Hematopoietic multipotent progenitor cell treated with erythropoietin and hydrocortisone succinate and interleukin-3 and kit ligand, for 8 days (in vitro differentiated cells): ENCODE results near the gene ILF2.
"Not testable (repeated sequence)": the region's sequence is repeated elsewhere in the genome, so short reads cannot be mapped to it uniquely, and the experiment has no call there.

Experiments
- DNase-seq: peaks from one replicate; pipeline ENCODE4 v3.0.0-alpha.2; 2015

Gene ILF2

DNA sequence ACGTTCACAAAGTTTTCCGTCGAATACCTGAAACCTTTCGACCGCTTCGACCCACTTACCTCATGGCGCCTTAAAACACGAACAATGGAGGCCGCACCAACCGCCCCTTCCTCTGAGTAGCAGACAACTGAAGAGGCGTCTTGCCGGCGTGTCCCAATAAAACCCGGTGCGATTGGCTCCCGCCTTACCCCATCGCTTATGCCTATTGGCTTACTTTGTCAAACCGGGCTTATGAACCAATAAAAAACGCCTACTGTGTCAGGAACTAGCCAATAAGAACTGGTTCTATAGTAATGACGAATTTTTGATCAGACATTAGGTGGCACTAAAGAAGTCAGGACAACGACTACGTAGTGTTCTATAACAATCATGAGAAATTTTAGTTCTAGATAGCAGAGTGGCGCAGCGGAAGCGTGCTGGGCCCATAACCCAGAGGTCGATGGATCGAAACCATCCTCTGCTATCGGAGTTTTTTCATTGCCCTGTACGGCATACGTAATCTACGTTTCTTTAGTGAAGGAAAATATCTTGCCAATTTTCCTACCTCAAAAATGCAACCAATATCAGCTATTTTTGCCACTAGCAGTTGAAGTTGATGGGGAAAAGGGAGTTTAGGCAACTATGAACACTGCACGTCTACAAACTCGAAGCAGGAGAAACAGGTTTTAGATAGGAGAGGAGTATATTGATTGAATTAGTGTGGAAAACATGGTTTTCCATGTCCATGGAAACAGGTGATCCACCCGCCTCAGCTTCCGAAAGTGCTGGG, at the start of gene ILF2:
Gene ILF2, minus strand, starts transcription at position 135 of the 769 bp plus-strand sequence. Its CDS starts 71 bp downstream, at position 64.
- DNase-seq, result peak; percentile 100

- no peak for DNase-seq
Observed at GRCh38 chr1:153717330-153717729, 46.5 kb upstream of the ILF2 start.

- not testable (repeated sequence) for DNase-seq
Observed at GRCh38 chr1:153716211-153716610, 45.4 kb upstream of the ILF2 start.

DNA sequence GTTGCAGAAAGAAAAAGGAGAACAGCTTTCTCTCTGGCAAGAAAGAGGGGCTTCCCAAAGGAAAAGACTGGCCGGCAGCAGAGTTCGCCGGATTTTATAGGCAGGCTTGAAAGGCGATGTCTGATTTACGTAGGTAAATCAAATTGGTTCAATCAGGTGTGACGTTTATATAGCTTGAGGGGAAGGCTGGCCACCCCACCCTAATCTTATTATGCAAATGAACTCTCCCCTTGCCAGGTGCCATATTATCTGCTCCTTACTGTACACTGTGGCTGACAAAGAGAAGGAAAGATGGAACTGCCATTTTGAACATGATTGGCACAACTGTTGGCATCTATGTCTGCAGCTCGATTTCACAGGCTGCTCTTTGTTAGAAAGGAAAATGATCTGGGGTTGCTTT, 40.2 kb upstream of the ILF2 start:
- no peak for DNase-seq

DNA sequence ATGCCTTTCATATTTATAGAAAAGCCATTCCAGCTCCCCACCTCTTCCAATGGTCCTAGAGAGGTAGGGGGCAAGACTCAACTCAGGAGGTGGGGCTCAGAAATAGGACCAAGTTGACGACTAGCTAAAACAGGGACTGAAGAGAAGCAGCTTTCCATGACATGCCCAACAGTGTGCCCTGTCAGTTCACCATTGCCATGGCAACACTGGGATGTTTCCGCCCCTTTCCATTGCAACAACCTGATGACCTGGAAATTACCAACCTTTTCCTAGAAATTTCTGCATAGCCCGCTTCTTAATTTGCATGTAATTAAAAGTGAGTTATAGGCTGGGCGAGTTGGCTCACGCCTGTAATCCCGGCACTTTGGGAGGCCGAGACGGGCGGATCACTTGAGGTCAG, 34.7 kb upstream of the ILF2 start:
- no peak for DNase-seq

DNA sequence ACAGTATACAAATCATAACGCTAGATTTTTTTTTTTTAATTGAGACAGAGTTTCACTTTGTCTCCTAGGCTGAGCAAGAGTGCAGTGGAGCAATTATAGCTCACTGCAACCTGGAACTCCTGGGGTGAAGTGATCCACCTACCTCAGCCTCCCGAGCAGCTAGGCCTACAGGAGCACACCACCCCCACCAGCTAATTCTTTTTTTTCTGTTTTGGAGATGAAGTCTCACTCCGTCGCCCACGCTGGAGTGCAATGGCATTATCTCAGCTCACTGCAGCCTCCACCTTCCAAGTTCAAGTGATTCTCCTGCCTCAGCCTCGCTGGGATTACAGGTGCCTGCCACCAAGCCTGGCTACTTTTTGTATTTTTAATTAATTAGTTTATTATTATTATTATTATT, 29.0 kb upstream of the ILF2 start:
- DNase-seq, result no peak

- DNase-seq, result peak; percentile 22
Observed at GRCh38 chr1:153698923-153699714, 28.3 kb upstream of the ILF2 start.

DNA sequence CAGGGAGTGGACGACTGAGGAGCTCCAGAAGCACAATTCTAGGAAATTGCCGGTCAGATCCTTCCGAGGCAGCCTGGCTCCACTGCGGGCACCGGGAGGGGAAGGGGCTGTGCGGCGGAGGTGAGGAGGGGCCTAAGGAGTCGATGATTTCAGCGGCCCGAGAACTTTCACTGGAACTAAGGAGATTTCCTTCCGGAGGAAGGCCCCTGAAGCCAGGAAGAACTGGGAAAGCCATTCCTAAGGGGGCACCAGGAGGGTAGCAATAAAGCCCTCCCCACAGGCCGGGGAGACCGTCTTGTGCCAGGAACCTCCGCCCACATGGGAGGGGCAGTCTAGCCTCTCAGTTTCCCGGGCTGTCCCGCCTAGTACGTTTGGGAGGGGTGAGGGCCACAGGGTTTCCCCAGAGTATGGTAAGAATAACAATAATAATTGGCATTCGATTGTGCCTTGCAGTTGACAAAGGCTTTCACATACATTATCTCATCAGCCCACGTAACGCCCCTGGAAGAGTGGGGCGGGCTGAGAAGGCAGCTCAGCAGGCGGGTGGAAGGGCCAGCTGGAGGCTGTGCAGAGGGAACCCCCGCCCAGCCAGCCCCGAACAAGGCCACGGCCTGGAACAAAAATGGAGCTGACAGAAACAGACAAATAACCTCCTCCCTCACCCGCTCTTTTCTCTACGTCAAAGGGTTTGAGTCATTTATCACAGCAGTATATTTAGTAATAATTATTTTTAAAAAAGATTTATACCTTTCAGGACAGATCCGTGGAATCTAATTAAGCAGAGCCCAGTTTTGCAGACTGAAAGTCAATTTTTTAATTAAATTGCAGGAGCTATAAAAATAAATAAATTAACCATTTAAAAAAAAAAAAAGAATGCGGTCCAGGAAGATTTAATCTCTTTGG, 27.5 kb upstream of the ILF2 start:
- DNase-seq, result peak; percentile 87

DNA sequence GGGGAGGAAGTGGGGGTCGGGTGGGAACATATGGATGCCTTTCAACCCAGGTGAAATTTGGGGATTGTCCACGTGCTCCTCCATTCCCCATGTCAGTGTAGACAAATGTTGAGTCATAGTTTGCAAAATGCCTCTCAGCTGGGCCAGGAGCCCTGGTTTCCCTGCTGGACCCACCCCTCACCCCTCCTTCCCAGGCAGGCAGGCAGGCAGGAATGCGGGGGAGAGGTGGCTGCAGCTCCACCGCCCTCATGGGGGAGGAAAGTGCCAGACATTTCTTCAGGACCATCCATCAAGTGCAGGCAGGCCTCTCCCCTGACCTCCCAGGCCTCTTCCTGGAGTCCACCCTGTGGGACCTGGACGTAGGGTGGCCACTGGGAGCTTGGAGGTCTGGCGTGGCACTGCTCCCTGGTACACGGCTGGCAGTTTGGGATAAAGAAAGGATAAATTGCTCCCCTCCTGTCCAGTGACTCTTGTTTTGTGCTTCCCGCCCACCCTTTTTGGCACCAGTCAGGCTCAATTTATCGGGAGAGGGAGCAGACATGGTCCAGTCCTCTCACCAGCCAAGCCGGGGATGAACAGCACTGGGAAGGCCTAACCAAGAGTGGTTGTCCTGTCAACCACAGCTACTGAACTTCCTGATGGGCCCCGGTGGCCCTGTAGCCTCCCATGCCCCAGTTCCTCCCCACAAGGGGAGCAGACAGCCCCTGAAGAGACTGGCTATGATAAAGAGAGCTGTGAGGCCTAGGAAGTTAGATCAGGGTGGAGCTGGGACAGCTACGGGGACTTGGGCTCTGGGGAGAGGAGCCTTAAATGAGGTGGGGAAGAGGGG, 26.6 kb upstream of the ILF2 start:
- peak; percentile 53 for DNase-seq

GRCh38 chr1:153696741-153697140, 25.9 kb upstream of the ILF2 start:
- no peak for DNase-seq

DNA sequence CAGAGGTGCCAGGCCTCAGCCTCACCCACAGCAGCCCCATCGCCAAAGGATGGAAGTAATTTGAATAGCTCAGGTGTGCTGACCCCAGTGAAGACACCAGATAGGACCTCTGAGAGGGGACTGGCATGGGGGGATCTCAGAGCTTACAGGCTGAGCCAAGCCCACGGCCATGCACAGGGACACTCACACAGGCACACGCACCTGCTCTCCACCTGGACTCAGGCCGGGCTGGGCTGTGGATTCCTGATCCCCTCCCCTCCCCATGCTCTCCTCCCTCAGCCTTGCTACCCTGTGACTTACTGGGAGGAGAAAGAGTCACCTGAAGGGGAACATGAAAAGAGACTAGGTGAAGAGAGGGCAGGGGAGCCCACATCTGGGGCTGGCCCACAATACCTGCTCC, 22.7 kb upstream of the ILF2 start:
- DNase-seq, result no peak

DNA sequence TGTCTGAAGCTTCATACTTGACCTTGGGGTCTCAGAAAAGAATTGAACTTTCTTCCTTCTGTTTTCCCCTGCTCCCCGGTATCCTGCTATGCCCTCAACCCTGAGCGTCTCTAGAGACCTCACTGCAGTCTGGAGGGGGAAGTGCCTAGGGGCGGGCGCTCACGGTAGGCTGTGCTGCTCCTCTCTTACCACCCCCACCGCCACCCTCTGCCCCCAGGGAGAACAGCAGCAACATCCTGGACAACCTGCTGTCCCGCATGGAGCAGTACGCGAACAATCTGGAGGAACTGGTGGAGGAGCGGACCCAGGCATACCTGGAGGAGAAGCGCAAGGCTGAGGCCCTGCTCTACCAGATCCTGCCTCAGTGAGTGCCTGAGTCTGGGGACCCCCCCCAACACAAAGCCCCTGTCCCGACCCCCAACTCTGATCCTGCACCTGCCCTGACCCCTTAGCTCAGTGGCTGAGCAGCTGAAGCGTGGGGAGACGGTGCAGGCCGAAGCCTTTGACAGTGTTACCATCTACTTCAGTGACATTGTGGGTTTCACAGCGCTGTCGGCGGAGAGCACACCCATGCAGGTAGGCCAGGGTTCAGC, 18.0 kb upstream of the ILF2 start:
- DNase-seq, result no peak

DNA sequence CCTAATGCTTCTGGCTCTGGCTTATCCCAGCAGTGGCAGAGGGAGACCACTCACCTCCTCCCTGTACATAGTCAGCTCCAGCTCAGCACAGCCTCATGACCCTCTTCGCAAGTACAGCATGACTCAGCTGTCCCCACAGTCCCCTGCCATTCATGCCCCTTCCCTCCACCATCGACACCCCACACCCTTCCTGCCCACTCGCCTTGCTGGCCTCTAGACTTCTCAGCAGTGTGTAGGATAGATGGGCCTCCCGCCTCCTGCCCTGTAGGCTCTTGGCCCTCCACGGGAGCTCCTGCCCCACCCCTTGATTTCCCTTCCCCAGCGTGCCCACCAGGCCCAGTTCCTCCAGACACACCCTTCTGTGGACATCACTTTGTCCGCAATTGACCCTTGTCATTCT, 17.5 kb upstream of the ILF2 start:
- DNase-seq, result no peak

DNA sequence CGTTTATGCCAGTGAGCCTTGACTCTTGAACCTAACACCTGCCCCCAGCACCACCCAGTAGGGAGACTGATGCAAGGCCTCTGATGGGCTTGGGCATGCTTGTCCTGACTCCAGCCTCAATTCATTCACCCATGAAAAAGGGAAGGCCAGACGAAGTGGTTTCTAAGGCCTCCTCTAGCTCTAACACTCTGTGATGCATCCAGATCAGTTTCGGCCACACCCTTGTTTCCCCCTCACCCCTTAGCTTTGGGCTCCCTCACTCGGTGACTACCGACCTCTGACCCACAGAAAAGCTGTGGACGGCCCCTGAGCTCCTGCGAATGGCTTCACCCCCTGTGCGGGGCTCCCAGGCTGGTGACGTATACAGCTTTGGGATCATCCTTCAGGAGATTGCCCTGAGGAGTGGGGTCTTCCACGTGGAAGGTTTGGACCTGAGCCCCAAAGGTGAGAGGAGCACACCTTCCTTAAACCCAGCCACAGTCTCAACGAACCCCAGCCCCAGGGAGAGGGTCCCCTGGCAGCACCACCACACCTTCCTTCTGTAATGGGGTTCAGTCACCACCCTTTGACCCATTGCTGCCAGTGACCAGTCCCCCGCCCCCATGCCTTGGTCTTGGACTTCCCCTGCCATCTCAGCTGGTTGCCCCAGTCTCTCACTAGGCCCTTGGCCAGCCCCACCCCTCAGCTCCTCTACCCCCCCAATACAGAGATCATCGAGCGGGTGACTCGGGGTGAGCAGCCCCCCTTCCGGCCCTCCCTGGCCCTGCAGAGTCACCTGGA, 16.7 kb upstream of the ILF2 start:
- no peak for DNase-seq

- no peak for DNase-seq
Observed at GRCh38 chr1:153685544-153686340, 14.9 kb upstream of the ILF2 start.

DNA sequence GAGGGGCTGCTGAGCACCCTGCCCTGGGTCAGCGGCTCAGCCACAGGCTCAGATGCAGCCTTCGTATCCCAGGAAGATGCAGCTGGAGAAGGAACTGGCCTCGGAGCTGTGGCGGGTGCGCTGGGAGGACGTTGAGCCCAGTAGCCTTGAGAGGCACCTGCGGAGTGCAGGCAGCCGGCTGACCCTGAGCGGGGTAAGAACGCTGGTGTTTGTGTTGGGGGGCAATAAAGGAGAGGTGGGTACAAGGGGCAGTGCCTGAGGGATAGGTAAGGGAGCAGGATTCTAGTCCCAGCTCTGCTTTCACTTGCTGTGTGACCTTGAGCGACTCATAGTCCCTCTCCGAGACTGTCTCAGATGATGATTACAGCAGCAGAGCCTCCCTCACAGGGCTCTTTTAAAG, 14.1 kb upstream of the ILF2 start:
- no peak for DNase-seq

DNA sequence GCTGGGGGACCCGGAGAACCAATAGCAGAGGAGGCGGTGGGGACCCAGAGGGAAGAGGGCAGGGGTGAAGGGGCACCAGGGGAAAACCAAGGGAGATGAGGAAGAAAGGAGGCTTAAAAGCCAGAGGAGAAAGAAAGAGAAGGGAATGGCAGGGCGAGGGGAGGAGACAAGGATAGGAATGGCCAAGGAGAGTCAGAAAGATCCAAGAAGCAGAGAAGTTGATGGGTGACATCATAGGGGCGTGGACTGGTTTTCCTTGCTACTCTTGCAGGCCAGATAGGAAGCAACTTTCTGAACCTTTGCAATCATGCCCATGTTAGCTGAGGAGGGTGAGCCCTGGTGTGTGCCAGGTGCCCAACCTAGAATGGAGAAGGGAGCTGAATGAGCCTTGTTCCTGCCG, 13.1 kb upstream of the ILF2 start:
- no peak for DNase-seq

GRCh38 chr1:153682730-153683129, 11.9 kb upstream of the ILF2 start:
- no peak for DNase-seq

- DNase-seq, result no peak
Observed at GRCh38 chr1:153680120-153680403, 9.3 kb upstream of the ILF2 start.

GRCh38 chr1:153679337-153680119, 8.7 kb upstream of the ILF2 start:
- DNase-seq, result no peak
